Head of caudate nucleus (tissue), 42 donors: ENCODE results near the gene TLX3.

Experiments
- DNase-seq, 42 donors: peaks; one replicate each; pipeline versions ENCODE4 v3.0.0 to v3.0.0-alpha.2; 2020 to 2021; ENCODE audit warnings: mixed read lengths in 7 of 42
- intact Hi-C: fragments of 100-400 bp; cut with DNase I; formaldehyde crosslinking; loops from one replicate; pipeline ENCODE4 v1.15.0; 2022

Gene TLX3

DNA sequence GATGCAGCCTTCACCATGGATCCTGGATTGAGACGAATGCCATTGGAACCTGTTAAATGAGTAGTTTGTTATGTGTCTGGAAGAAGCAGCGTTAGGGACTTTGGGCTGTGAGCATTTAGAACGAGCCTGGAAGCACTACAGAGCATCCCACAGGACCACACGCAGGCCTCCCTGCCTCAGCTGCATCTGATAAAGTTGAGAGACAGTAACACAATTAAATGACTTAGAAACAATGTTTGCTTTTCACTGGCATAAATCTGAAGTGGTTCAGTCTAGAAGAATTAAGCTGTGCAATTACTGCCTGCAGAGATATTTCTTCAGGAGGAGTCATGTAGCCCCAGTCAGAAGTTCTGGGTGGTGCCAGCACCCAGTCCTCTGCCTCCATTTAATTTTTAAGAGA, 9.8 kb upstream of the TLX3 start:
- intact Hi-C loops: no loop called here
- no peak for DNase-seq

DNA sequence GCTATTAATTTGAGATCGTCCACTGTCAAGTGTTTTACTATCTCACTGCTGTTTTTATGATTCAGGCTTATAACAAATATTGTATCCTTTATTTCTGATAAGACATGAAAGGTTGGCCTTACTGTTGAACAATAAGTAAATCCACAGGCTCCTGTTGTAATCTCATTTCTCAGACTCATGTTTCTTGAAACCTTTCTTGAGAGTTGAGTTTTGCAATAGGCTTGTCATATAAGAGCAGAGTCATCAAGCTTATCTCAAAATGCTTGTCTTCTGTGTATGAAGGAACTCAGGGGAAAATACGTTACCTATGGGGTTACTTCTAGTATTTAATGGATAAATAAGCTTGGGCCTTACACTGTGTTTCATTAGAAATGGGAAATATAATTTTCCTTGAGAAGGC, 9.2 kb upstream of the TLX3 start:
- no peak for DNase-seq
- intact Hi-C loops: no loop called here

DNA sequence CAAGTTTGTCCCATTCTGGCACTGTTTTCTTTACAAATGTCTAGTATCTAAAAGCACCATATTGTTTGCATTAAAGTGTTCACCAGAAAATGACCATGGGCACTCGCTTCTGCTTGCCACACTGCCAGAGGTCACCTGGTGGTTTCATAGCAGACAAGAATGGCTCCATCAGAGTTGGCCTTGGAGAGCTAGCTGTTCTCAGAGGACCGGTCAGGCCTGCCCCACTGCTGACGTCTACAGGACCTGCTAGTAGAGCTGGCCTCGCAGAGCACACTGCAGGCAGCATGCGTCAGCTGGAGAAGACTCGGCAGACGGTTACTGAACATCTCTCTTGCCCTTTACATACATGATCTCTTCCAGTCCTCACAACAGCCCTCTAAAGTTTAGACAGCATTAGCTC, 8.7 kb upstream of the TLX3 start:
- intact Hi-C loops: no loop called here
- DNase-seq: no peak

DNA sequence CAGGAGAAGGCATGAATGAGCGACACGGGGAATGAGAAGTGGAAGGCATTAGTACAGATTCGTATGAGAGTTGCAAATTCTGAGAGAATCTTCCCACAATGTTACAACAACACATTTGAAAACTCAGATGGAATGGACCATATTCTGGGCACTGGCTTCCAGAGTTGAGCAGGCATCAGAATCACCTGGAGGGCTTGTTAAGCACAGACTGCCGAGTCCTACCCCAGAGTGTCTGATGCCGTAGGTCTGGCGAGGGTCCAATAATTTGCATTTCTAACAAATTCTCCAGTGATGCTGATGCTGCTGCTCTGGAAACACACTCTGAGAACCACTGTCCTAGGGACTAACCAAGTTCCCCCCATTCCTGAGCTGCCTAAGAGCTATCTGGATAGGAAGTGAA, 2.9 kb upstream of the TLX3 start:
- DNase-seq: no peak
- intact Hi-C loops: no loop called here

DNA sequence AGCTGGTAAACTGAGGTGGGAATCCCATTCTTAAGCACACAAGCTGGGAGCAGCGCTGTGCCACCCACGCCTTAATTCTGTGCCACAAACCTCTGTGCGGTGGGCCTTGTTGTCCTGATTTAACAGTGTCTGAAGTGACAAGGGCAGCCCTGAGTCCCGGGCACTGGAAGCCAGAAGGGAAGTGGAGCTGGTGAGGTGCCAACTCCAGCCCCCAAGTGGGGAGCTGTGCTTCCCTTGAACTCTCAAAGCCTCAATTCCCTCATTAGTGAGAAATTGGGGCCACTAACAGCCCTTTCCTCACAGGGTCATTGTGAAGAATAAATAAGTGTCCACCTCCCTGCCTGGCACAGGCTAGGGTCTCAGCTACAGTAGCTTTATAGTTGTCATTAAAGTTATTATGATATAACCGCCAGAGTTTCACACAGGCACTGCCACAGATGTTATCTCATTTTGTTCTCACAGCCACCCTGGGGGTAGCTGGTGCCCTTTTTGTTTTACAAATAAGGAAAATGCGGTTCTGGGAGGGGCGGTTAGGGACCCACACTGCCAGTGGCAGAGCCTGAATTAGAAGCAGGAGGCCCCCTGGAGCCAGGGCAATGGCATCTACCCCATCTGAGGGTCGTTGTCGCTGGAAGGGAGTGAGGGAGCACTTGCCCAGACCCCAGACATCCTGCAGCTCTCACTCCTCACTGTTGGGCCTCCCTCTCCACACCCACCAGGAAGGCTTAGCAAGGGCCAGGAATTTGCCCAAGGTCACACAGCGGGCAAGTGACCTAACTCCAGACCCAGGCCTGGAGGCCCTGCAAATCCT, 2.1 kb upstream of the TLX3 start:
- DNase-seq: no peak
- intact Hi-C loops: no loop called here

DNA sequence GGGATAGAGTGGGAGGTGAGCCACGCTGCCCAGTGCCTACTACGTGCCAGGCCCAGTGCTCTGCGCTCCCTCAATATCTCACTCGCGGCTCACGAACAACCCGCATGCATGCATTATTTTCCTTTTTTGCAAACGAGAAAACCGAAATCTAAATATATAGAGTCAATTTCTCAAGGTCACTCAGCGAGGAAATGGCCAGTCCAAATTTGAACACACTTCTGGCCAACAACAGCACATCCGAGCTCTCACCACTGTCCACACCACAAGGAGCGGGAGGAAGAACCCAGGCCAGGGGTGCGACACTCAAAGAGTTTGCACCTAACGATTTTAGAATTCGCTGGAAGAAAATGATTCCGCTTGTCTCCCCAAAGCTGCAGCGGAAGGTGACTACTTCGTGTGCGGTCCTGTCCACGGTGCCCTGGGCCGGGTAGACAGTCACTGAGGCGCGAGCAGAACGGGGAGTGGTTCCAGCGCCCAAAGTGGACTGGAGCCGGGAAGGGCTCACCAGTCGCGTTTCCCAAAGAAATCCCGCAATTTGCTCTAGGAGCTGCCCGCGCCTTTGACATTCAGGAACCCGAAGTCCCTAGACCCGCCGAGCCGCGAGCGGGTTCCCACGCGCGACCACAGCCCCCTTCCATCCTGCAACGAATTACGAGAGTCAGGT, 1.1 kb upstream of the TLX3 start:
- no peak for DNase-seq
- intact Hi-C loops: no loop called here

DNA sequence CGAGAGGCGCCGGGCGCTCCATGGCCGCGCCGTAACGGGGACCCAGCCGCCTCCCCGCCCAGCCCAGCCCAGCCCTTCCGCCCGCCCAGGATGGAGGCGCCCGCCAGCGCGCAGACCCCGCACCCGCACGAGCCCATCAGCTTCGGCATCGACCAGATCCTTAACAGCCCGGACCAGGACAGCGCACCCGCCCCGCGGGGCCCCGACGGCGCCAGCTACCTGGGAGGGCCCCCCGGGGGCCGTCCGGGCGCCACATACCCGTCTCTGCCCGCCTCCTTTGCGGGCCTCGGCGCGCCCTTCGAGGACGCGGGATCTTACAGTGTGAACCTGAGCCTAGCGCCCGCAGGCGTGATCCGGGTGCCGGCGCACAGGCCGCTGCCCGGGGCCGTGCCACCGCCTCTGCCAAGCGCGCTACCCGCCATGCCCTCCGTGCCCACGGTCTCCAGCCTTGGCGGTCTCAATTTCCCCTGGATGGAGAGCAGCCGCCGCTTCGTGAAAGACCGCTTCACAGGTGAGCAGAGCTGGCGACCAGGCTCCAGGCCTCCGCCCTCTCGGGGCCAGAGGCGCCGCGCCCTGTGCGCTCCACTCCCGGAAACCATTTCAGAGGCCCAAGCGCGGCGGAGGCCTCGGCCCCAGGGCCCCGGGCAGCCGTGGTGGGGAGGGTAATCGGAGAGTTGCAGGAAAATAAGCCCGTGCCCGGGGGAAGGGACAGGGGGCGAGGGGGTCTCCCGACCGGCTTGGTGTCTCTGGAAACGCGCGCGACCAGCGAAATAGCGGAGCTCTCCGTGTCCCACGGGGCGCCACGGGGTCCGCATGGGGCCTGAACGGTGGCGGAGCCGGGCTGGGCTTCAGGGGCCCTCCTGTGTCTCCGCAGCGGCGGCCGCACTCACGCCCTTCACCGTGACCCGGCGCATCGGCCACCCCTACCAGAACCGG, 496 bp downstream of the TLX3 start:
- intact Hi-C loops: no loop called here
- DNase-seq: no peak

DNA sequence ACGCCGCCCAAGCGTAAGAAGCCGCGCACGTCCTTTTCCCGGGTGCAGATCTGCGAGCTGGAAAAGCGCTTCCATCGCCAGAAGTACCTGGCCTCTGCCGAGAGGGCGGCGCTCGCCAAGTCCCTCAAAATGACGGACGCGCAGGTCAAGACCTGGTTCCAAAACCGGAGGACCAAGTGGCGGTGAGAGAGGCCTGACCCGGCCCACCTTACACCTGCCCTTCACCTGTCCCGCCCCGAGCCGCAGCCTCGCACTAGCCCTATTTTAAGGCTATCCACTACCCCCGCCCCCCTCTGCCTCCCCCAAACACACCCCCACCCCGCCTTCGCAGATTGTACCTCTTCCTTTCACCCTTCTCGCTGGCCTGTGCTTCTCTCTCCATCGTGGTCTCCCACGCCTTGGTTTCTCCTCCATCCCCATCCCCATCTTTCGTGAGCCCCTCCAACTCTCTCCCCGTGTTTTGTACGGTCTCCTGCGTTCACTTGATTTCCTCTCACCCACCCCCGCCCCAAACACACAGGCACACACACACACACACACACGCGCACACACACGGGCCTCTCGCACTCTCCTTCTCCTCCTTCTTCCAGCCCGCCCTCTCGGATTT, 1.3 kb downstream of the TLX3 start:
- no peak for DNase-seq
- intact Hi-C loops: no loop called here

DNA sequence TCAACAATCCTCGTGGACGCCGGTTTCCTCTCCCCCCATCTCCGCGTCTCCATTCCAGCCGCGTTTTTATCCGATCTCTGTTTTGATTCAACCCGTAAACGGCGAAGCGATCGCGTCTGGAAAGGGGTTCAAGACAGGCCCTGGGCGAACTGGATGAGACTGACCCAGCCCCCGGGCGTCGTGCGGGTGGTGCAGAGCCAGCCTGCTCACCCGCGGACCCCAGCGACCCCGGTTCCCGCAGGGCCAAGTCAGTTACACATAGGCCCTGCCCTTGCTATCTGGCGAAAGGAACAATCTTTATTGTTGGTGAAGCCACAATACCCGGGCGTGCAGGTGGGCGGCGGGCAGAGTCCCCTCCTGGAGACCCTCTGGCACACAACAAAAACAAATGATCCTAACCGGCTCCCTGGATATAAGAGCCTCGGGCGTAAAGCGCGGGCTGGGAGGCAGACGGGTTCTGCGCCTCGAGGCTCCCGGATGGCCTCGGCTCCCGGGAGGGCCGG, 1.8 kb downstream of the TLX3 start:
- intact Hi-C loops: no loop called here
- DNase-seq: no peak

DNA sequence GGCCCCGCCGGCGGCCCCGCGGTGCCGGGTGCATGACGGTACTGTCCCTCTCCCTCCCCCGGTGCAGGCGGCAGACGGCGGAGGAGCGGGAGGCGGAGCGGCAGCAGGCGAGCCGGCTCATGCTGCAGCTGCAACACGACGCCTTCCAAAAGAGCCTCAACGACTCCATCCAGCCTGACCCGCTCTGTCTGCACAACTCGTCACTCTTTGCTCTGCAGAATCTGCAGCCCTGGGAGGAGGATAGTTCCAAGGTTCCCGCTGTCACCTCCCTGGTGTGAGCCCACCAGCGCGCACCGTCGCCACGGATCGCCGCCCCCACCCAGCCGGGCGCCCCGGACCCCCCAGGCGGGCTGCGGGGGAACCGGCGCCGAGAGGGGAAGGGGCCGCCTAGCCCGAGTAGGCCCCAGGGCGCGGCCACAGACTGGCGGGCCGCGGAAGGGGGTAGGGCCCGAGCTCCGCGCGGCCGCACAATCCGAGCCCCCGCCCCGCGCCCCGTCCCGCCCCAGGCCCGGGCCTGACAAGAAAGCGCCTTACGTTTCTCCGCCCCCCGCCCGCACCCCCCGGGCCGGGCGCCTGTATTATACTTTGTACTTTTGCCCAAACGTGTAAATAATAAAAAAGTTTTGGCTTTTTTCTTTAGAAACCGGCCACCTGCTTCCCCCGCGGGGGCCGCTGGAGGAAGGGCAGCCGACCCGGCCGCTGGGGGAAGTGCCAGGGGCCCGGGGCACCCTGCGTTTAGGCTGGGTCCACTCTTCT, 2.5 kb downstream of the TLX3 start:
- intact Hi-C loops: no loop called here
- DNase-seq: peak in 2 of 42 donors; percentile 3 to 5

DNA sequence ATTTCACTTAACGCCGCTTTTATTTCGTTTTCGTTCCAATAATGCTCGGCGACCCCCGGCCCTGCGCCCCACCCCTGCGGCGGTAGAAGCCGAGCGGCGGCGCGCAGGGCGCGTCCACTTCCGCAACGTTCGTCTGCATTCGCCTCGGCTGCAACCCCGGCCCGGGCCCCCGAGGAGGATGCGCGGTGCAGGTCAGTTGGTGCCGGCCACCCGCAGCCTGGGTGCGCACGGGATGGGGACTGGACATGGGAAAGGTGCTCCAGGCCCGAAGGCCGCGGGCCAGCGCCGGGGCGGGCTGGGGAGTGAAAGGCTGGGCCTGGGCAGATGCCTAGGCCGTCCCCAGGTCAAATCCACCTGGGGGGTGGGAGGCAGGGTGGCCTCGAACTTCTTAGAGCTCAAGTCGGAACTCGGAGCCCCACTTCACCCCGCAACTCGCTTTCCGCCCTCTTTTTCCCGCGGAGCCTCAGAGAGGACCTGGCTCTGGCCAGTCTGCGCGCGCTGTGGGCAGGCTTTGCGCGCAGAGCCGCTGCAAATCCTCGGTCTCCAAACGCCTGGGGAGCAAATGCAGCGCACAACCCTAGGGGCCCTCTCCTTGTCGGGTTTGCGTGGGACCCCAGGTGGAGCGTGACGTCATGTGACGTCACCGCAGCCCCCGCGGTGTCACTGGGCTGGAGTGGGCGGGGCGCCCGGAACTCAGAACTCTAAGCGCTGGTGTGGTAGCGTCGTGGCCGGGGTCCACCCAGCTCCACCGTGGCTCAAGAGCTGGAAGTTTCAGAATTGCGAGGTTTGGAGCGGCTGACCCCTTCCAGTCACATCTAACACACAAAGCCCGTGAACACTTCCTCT, 3.3 kb downstream of the TLX3 start:
- intact Hi-C loops: no loop called here
- no peak for DNase-seq

DNA sequence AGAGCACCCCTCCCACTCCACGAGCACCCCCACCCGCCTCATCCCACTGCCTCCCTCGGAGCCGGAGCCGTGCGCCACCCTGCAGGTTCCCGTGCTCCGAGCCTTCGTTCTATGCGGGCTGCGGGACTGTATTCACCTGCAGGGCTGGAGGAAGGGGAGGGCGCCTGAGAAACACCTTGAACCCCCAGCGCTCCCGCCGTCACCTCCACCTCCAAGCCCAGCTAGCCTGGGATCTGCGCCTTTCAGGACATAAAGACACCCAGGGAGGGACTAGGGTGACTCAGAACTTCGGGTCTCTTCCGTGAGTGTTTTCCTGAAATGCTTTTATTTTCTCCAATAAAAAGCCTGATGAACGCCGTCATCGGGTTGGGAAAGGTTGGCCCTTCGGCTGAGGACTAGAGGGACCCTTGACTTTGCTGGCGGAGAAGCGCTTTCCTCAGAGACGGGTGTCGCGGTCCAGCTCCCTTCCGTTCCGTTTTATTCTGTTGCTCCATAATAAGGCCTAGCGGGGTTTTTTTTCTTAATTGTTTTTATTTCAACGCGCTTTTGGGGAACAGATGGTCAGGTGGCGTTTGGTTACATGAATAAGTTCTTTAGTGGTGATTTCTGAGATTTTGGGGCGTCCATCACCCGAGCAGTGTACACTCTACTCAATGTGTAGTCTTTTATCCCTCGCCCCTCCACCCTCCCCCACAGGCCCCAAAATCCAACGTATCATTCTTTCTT, 4.6 kb downstream of the TLX3 start:
- intact Hi-C loops: no loop called here
- DNase-seq: no peak

DNA sequence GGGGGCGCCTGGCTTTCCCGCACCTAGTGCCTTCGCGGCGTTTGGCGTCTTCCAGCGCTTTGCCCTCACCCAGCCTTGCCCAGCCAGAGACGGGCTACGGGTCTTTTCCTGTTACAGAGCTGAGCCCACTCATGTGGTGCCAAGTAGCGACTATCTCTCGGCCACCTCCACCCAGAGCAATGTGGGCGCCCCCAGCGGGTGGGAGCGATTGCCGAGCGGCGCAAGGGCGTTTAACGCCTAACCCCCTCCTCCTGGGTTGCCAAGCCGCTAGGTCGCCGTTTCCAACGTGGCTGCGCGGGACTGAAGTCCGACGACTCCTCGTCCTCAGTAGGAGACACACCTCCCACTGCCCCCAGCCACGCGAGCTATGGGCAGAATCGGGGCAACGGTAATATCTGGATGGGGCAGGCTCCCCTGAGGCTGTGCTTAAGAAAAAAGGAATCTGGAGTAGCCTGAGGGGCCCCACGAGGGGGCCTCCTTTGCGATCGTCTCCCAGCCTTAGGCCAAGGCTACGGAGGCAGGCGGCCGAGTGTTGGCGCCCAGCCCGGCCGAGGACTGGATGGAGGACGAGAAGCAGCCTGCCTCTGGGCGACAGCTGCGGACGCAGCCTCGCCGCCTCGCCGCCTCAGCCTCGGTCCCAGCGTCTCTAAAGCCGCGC, 5.8 kb downstream of the TLX3 start:
- DNase-seq: peak in 8 of 42 donors; percentile 9 to 49 (median 17)
- intact Hi-C loops: no loop called here

DNA sequence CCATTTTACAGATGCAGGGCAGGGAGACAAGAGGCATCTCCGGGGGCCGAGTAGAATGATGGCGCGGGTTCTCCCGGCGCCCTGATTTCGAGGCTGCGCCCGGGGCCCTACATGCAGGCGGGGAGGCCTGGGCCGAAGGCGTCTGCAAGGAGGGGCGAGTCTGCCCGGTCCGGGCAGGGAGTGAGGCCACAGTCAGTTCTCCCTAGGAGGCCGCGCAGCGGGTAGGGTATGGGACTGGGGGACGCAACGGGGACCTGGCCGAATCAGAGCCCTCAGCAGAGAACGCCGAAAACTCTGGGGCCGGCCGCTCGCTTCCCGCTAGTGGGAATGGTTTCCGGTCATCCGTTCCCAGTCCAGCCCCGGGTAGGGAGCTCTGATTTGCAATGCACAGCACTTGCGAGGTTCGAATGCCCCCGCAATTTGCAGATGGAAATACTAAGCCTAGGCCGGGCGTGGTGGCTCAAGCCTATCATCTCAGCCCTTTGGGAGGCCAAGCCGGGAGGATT, 6.4 kb downstream of the TLX3 start:
- DNase-seq: no peak
- intact Hi-C loops: no loop called here

DNA sequence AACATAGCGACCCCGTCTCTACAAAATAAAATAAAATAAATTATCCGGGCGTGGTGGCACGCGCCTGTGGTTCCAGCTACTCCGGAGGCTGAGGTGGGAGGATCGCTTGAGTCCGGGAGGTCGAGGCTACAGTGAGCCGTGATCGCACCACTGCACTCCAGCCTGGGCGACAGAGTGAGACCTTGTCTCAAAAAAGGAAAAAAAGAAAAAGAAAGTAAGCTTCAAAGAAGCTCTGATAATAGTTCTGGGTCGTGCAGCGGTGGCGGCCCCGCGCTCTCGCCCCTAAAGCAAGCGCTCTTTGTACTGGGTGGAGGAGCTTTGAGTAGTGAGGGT, 6.8 kb downstream of the TLX3 start:
- DNase-seq: no peak
- intact Hi-C loops: no loop called here
